HUES6 (cell line): ENCODE results near the gene ARPIN.

Source experiments
- H3K27ac ChIP-seq: 2 replicates; pipeline ENCODE4 v1.7.0; 2013; ENCODE audit warnings: low read depth, mild to moderate bottlenecking, low read length, inconsistent platforms
- H3K27me3 ChIP-seq: 2 replicates; pipeline ENCODE4 v1.6.1; 2013; ENCODE audit warnings: low read length; ENCODE audit not compliant: control insufficient read depth, insufficient read depth
- H3K36me3 ChIP-seq: 2 replicates; pipeline ENCODE4 v1.6.1; 2013; ENCODE audit warnings: low read length; ENCODE audit not compliant: control insufficient read depth, insufficient read depth
- H3K4me1 ChIP-seq: 2 replicates; pipeline ENCODE4 v1.6.1; 2013; ENCODE audit warnings: low read length; ENCODE audit not compliant: control insufficient read depth, insufficient read depth
- H3K4me3 ChIP-seq: 2 replicates; pipeline ENCODE4 v1.5.1; 2013; ENCODE audit warnings: low read depth, low read length
- H3K9ac ChIP-seq: one replicate; pipeline ENCODE4 v1.6.1; 2013; ENCODE audit warnings: mild to moderate bottlenecking, low read length
- H3K9me3 ChIP-seq: 2 replicates; pipeline ENCODE4 v1.6.1; 2013; ENCODE audit warnings: low read depth, low read length; ENCODE audit not compliant: control insufficient read depth, insufficient read depth

Gene ARPIN

GRCh38 chr15:89909611-89910010, 3.1 kb downstream of the ARPIN start:
- peaks cover 8% of the 10 kb centered on the region for H3K4me1 ChIP-seq
- H3K36me3 ChIP-seq: no peaks in the 10 kb centered on the region
- no peaks in the 10 kb centered on the region for H3K9me3 ChIP-seq
- 0 out of 2 replicates have a peak, but pooled peaks cover 14% of the 10 kb centered on the region for H3K27me3 ChIP-seq
- no peak overlapping the region for H3K9ac ChIP-seq
- no peak overlapping the region for H3K27ac ChIP-seq
- no peak overlapping the region for H3K4me3 ChIP-seq

DNA sequence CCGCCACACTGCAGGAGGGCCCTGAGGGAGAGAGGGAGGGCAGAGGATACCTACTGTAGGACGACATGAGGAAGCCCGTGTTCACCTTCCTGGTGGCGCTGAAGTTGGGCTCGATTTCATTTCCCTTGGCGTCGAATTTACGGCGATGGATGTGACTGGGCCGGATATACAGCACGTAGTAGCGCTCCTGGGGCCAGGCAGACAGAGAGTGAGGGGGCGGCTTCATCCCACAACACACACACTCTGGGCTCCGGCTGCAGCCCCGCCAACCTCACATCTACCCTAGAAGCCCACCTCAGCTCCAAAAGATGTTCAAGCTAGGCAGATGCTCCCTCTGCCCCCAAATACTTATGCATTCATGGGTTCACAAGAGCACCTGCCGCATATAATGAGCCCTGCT, 4.5 kb downstream of the ARPIN start:
- Histone ChIP-seq H3K27ac (no peak overlapping the region), H3K9ac (no peak overlapping the region), H3K9me3 (no peaks in the 10 kb centered on the region), H3K36me3 (no peaks in the 10 kb centered on the region), H3K27me3 (0 out of 2 replicates have a peak, but pooled peaks cover 11% of the 10 kb centered on the region), H3K4me3 (no peak overlapping the region), H3K4me1 (peaks cover 4% of the 10 kb centered on the region)

DNA sequence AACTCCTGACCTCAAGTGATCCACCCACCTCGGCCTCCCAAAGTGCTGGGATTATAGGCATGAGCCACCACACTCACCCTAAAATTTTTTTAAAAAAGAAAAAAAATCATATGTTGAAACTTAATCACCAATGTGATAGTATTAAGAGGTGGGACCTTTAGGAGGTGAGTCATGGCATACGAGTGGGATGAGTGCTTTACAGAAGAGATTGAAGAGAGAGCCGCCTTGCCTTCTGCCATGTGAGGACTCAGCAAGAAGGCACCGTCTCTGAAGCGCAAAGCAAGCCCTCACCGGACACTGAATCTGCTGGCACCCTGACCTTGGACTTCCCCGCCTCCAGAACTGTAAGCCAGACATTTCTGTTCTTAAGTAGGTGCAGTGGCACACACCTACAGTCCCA, 5.5 kb downstream of the ARPIN start:
- Histone ChIP-seq H3K9me3 (no peaks in the 10 kb centered on the region), H3K36me3 (no peaks in the 10 kb centered on the region), H3K27me3 (0 out of 2 replicates have a peak, but pooled peaks cover 8% of the 10 kb centered on the region), H3K27ac (no peak overlapping the region), H3K4me1 (no peaks in the 10 kb centered on the region), H3K9ac (no peak overlapping the region), H3K4me3 (no peak overlapping the region)

DNA sequence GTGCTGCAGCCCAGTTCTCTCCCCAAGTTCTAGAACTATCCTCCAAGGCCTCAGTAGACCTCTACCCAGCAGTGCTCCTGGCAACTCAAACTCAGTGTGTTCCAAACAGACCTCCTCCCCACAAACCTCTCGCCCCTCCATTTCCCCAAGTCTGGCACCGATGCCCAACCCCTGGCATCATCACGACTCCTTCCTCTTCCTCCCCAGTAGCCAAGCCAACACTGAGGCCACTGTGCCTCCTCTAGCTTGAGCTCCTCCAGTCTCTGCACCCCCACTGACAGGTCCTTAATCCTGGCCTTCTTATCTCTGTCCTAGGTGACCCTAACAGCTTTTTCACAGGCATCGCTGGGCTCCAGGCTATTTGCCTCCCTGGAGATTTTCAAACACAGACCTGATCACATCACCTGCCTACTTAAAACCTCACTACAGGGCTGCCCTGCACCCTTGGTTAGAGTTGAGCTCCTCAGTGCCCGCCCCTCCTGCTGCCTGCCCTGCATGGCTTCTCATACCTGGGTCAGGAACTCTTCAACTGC, 6.8 kb downstream of the ARPIN start:
- no peaks in the 10 kb centered on the region for H3K27me3 ChIP-seq
- H3K27ac ChIP-seq: no peak overlapping the region
- no peaks in the 10 kb centered on the region for H3K36me3 ChIP-seq

GRCh38 chr15:89904519-89904918, 8.2 kb downstream of the ARPIN start:
- Histone ChIP-seq H3K36me3 (no peaks in the 10 kb centered on the region), H3K9me3 (no peaks in the 10 kb centered on the region)

More for the DNA sequence above, 6.8 kb downstream of the ARPIN start:
- H3K9me3 ChIP-seq: no peaks in the 10 kb centered on the region
- no peak overlapping the region for H3K9ac ChIP-seq
- H3K4me3 ChIP-seq: no peak overlapping the region
- no peaks in the 10 kb centered on the region for H3K4me1 ChIP-seq

DNA sequence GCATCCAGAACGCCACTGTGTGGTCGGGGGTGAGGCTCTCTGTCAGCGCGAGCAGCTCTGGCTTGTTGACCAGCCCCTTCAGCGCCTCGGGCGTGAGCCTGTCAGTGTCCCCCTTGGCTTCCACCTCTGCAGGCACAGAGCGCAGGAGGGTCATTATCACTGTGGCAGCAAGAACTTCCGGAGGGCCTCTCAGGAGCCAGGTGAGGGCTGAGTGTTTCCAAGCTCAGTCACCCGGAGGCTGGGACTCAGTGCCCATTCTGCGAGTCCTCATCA, 9.0 kb downstream of the ARPIN start:
- Histone ChIP-seq H3K36me3 (no peaks in the 10 kb centered on the region), H3K9ac (no peak overlapping the region), H3K4me1 (no peaks in the 10 kb centered on the region), H3K4me3 (no peak overlapping the region), H3K27ac (no peak overlapping the region), H3K27me3 (no peaks in the 10 kb centered on the region), H3K9me3 (no peaks in the 10 kb centered on the region)

More at GRCh38 chr15:89904519-89904918, 8.2 kb downstream of the ARPIN start:
- Histone ChIP-seq H3K9ac (no peak overlapping the region), H3K27me3 (no peaks in the 10 kb centered on the region), H3K4me1 (no peaks in the 10 kb centered on the region), H3K4me3 (no peak overlapping the region), H3K27ac (no peak overlapping the region)

GRCh38 chr15:89903015-89903857, 9.5 kb downstream of the ARPIN start:
- Histone ChIP-seq H3K4me1 (no peaks in the 10 kb centered on the region), H3K27me3 (no peaks in the 10 kb centered on the region), H3K4me3 (no peak overlapping the region), H3K9me3 (no peaks in the 10 kb centered on the region), H3K36me3 (no peaks in the 10 kb centered on the region), H3K27ac (no peak overlapping the region), H3K9ac (no peak overlapping the region)

DNA sequence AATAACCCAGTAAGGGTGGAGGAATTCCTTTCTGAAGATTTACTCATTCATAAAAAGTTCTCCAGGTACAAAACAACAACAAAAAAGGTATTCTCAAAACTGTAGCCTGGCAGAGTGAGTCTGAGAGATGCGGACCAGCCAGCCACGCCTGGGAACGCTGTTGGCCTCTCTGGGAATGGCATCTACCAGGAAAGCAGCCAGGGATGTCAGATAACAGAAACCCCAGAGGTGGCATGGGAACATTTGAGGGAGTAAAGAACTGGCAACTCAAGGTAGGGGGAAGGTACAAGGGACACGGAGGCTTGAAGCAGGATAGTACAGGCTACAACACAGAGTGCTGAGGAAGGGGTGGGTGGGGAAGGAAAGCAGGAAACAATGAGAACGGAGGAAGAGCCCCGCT, 11.9 kb downstream of the ARPIN start:
- no peak overlapping the region for H3K9ac ChIP-seq
- H3K36me3 ChIP-seq: no peaks in the 10 kb centered on the region
- no peaks in the 10 kb centered on the region for H3K4me1 ChIP-seq
- H3K9me3 ChIP-seq: no peaks in the 10 kb centered on the region
- no peak overlapping the region for H3K27ac ChIP-seq
- H3K27me3 ChIP-seq: no peaks in the 10 kb centered on the region
- H3K4me3 ChIP-seq: no peak overlapping the region

DNA sequence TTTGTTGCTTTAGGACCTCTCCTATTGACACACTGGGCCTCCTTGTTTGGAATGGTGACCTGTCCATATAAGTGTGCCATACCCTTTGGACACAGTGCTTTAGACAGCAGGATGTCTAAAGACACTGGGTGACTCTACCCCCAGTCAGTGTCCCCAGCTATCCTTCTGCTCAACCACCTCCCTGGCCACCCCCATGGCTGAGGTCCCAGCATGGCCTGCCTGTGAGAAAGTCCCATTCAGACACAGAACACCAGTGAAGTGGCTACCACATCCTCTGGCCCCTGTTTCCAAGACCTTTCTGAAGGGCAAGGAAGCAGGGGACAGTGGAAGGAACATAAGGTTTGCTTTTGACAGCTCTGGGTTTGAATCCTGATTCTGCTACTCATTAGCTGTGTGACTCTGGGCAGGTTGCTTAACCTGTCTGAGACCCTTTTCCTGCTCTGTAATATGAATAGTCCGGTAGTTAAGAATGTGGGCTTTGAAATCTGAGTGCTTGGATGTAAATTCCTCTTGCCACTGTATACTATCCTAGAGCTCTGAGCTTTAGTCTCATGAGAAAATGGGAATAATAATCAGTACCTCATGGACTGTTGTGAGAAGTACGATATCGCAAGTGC, 12.7 kb downstream of the ARPIN start:
- Histone ChIP-seq H3K4me3 (no peak overlapping the region), H3K4me1 (no peaks in the 10 kb centered on the region), H3K27ac (no peak overlapping the region), H3K9me3 (no peaks in the 10 kb centered on the region), H3K27me3 (no peaks in the 10 kb centered on the region), H3K36me3 (no peaks in the 10 kb centered on the region), H3K9ac (no peak overlapping the region)

GRCh38 chr15:89899295-89899945, 13.3 kb downstream of the ARPIN start:
- Histone ChIP-seq H3K27me3 (no peaks in the 10 kb centered on the region), H3K4me3 (no peak overlapping the region), H3K27ac (no peak overlapping the region), H3K36me3 (no peaks in the 10 kb centered on the region), H3K9ac (no peak overlapping the region), H3K9me3 (no peaks in the 10 kb centered on the region), H3K4me1 (no peaks in the 10 kb centered on the region)
